ENCODE measurements around the gene SRP72. TPM values are rescaled to one million over a fixed set of nuclear protein-coding genes. Genes with fewer than 3 reads are reported as not detected.
"Not testable (repeated sequence)": the region's sequence is repeated elsewhere in the genome, so short reads cannot be mapped to it uniquely, and the experiment has no call there.

SRP72 gene
- total and polyA plus RNA-seq, 3 experiments from 2014 or later = 175 to 197 (median 190) TPM

DNA sequence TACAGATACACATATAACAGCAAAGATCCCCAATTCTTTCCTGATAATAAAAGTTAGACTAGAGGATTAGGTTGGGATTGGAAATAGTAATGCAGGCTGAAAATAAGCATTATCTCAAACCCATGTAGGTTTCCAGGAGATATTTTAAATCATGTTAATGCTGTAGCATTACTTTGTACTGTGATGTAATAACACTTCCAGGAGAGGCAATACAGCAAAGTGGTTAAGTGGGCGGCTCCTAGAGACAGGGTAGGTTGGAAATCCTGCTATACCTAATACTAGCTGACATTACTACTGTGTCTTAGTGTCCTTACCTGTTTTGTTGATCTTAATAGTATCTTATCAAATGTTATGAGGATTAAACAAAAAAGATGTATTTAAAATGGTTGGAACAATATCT is 21.7 kb upstream of the SRP72 start:
- H3K9me3 ChIP-seq (ENCODE audit: low read length) = no peaks in the 10 kb centered on the region
- peaks cover 0 to 1% of the 10 kb centered on the region in 2 donors for H3K27me3 Mint-ChIP-seq
- H3K27me3 ChIP-seq (ENCODE audit: insufficient read depth, low read length, poor library complexity, severe bottlenecking) = no peaks in the 10 kb centered on the region
- H3K4me1 Mint-ChIP-seq = peaks cover 2 to 18% (median 5%) of the 10 kb centered on the region in 3 donors
- H3K4me3 ChIP-seq (ENCODE audit: low read length) = no peak overlapping the region
- ChIA-PET CTCF (no interaction called here), POLR2A (no interaction called here)
- peaks cover 4% of the 10 kb centered on the region for H3K36me3 ChIP-seq (ENCODE audit: insufficient read depth, low read length)
- no peak overlapping the region for H3K27ac ChIP-seq (ENCODE audit: low read depth, low read length)
- no peaks in the 10 kb centered on the region for H3K4me1 ChIP-seq (ENCODE audit: insufficient read depth, low read length)
- H3K4me3 Mint-ChIP-seq = no peak overlapping the region
- no peak for DNase-seq
- peaks cover 9 to 45% (median 21%) of the 10 kb centered on the region in 3 donors for H3K36me3 Mint-ChIP-seq
- no peak overlapping the region for H3K27ac Mint-ChIP-seq
- no peaks in the 10 kb centered on the region for H3K9me3 Mint-ChIP-seq

DNA sequence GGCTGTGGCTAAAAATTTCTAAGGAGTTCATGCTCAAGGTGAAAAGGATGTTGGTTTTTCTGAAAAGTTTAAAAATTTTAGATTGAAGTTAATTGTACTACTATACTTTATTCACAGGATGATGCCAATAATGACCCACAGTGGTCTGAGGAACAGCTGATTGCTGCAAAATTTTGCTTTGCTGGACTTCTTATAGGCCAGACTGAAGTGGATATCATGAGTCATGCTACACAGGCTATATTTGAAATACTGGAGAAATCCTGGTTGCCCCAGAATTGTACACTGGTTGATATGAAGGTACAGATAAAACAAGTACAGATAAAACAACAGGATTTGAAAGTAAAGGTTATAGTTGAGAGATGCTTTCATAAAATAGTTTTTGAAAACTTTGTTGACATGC is 19.1 kb upstream of the SRP72 start:
- ChIA-PET POLR2A (no interaction called here), CTCF (no interaction called here)
- H3K4me1 ChIP-seq (ENCODE audit: insufficient read depth, low read length) = no peaks in the 10 kb centered on the region
- H3K36me3 ChIP-seq (ENCODE audit: insufficient read depth, low read length) = peaks cover 11% of the 10 kb centered on the region
- Mint-ChIP-seq H3K27me3 (peaks cover 0 to 1% of the 10 kb centered on the region in 2 donors), H3K27ac (no peak overlapping the region), H3K4me1 (peaks cover 0 to 5% (median 0%) of the 10 kb centered on the region in 3 donors), H3K9me3 (no peaks in the 10 kb centered on the region), H3K36me3 (peaks cover 9 to 52% (median 15%) of the 10 kb centered on the region in 3 donors), H3K4me3 (no peak overlapping the region)
- no peak for DNase-seq
- H3K9me3 ChIP-seq (ENCODE audit: low read length) = no peaks in the 10 kb centered on the region
- no peaks in the 10 kb centered on the region for H3K27me3 ChIP-seq (ENCODE audit: insufficient read depth, low read length, poor library complexity, severe bottlenecking)
- no peak overlapping the region for H3K4me3 ChIP-seq (ENCODE audit: low read length)
- no peak overlapping the region for H3K27ac ChIP-seq (ENCODE audit: low read depth, low read length)

DNA sequence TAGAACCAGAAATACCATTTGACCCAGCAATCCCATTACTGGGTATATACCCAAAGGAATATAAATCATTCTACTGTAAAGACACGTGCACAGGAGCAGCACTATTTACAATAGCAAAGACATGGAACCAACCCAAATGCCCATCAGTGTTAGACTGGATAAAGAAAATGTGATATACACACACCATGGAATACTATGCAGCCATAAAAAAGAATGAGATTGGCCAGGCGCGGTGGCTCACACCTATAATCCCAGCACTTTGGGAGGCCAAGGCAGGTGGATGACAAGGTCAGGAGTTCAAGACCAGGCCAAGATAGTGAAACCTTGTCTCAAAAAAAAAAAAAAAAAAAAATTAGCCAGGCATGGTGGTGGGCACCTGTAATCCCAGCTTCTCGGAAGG is 17.9 kb upstream of the SRP72 start:
- H3K4me3 ChIP-seq (ENCODE audit: low read length); H3K27me3 Mint-ChIP-seq; H3K4me1 ChIP-seq (ENCODE audit: insufficient read depth, low read length); H3K27ac ChIP-seq (ENCODE audit: low read depth, low read length); H3K4me3 Mint-ChIP-seq; H3K27me3 ChIP-seq (ENCODE audit: insufficient read depth, low read length, poor library complexity, severe bottlenecking); CTCF ChIA-PET; H3K9me3 Mint-ChIP-seq; H3K9me3 ChIP-seq (ENCODE audit: low read length); H3K4me1 Mint-ChIP-seq; DNase-seq; H3K27ac Mint-ChIP-seq; POLR2A ChIA-PET: not testable (repeated sequence)
- peaks cover 11% of the 10 kb centered on the region for H3K36me3 ChIP-seq (ENCODE audit: insufficient read depth, low read length)
- H3K36me3 Mint-ChIP-seq = peaks cover 9 to 56% (median 20%) of the 10 kb centered on the region in 3 donors

DNA sequence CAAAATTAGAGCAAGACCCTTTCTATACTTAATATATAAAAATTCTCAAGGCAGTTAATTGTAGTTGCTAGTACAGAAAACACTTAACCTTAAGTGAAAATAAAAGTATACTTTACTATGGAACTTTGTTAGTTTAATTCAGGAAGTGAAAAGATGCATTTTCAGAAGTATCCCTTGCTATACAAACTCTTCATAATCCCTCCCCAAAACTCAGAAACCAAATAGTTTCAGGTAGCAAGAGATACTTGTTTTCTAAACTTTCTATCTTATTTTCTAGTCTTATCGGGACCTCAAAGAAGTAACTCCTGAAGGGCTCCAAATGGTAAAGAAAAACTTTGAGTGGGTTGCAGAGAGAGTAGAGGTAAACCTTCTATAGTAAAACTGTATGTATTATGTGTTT is 17.1 kb upstream of the SRP72 start:
- Mint-ChIP-seq H3K4me3 (no peak overlapping the region), H3K4me1 (peaks cover 0 to 5% (median 0%) of the 10 kb centered on the region in 3 donors), H3K27me3 (peaks cover 0 to 1% of the 10 kb centered on the region in 2 donors), H3K27ac (no peak overlapping the region), H3K9me3 (no peaks in the 10 kb centered on the region), H3K36me3 (peaks cover 9 to 60% (median 18%) of the 10 kb centered on the region in 3 donors)
- no peak for DNase-seq
- H3K36me3 ChIP-seq (ENCODE audit: insufficient read depth, low read length) = peaks cover 11% of the 10 kb centered on the region
- H3K4me1 ChIP-seq (ENCODE audit: insufficient read depth, low read length) = no peaks in the 10 kb centered on the region
- H3K27ac ChIP-seq (ENCODE audit: low read depth, low read length) = no peak overlapping the region
- no peaks in the 10 kb centered on the region for H3K9me3 ChIP-seq (ENCODE audit: low read length)
- no peak overlapping the region for H3K4me3 ChIP-seq (ENCODE audit: low read length)
- H3K27me3 ChIP-seq (ENCODE audit: insufficient read depth, low read length, poor library complexity, severe bottlenecking) = no peaks in the 10 kb centered on the region
- ChIA-PET POLR2A (no interaction called here), CTCF (no interaction called here)

DNA sequence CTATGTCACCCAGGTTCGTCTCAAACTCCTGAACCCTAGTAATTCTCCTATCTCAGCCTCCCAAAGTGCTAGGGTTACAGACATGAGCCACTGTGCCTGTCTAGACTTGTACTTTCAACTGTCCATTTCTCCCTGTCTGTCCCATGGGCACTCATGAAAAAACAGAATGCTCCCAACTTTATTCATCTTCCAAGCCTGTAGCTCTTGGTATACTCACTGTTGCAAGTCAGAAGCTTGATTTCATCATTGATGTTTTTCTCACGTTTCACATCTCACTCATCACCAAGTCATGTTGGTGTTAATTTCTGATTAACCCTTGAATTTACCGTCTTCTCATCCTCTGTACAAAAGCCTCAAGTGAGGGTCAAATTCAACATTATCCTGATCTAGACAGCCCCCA is 7.3 kb upstream of the SRP72 start:
- no peak overlapping the region for H3K4me3 Mint-ChIP-seq
- H3K36me3 Mint-ChIP-seq = peaks cover 4 to 53% (median 10%) of the 10 kb centered on the region in 3 donors
- peaks cover 8% of the 10 kb centered on the region for H3K36me3 ChIP-seq (ENCODE audit: insufficient read depth, low read length)
- H3K27ac ChIP-seq (ENCODE audit: low read depth, low read length) = no peak overlapping the region
- ChIA-PET CTCF (interaction anchor here (1.2 to 1.6 kb wide), 3 partner anchors 24 to 37 kb away, joined by 3 to 4 read pairs (median 4); partner anchors contain the start of genes PAICS and PPAT), POLR2A (interaction anchor here (1.4 kb wide), 1 partner anchor 24 kb away, joined by 8 read pairs; the partner anchor contains the start of gene PAICS)
- H3K9me3 Mint-ChIP-seq = no peaks in the 10 kb centered on the region
- H3K4me3 ChIP-seq (ENCODE audit: low read length) = no peak overlapping the region
- peaks cover 17 to 26% (median 22%) of the 10 kb centered on the region in 3 donors for H3K4me1 Mint-ChIP-seq
- peak overlapping the region in 1 of 8 donors; percentile 1 for H3K27ac Mint-ChIP-seq
- no peaks in the 10 kb centered on the region for H3K9me3 ChIP-seq (ENCODE audit: low read length)
- peaks cover 11% of the 10 kb centered on the region for H3K4me1 ChIP-seq (ENCODE audit: insufficient read depth, low read length)
- H3K27me3 Mint-ChIP-seq = no peaks in the 10 kb centered on the region
- H3K27me3 ChIP-seq (ENCODE audit: insufficient read depth, low read length, poor library complexity, severe bottlenecking) = no peaks in the 10 kb centered on the region
- DNase-seq = no peak

DNA sequence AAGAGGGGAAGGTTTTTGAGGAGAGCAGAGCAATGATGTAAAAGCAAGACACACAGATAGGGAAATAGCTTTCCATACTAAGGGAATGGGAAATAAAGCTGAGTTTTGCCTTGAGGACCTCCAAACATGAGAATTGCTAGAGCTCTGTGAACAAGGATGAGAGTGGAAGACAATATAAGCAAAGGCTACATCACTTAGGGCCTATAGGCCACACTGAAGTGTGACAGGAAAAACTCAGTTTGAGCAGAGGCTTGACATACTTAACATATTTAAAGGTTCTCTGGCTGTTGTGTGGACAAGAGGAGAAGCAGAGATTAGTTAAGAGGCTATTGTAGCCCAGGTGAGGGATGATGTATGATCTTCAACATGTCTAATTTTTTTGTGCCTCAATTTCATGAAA is 5.3 kb upstream of the SRP72 start:
- H3K36me3 ChIP-seq (ENCODE audit: insufficient read depth, low read length) = peaks cover 8% of the 10 kb centered on the region

DNA sequence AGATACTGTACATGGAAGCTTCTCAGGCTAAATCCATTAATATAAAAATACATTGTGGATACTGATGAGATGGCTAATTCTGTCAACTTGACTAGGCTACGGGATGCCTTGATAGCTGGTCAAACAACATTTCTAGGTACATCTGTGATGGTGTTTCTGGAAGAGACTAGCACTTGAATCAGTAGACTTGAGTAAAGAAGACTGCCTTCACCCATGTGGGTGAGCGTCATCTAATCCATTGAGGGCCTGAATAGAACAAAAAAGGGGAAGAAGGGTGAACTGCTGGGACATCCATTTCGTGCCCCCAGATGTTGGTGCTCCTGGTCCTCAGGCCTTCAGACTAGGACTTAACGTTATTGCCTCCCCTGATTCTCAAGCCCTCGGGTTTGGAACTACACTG is 3.7 kb upstream of the SRP72 start:
- Mint-ChIP-seq H3K4me1 (peaks cover 44 to 60% (median 55%) of the 10 kb centered on the region in 3 donors), H3K4me3 (no peak overlapping the region)

More for the DNA sequence above, 5.3 kb upstream of the SRP72 start:
- Mint-ChIP-seq H3K4me3 (peak overlapping the region in 1 of 7 donors; percentile 56), H3K36me3 (peaks cover 4 to 47% (median 10%) of the 10 kb centered on the region in 3 donors), H3K9me3 (no peaks in the 10 kb centered on the region), H3K4me1 (peaks cover 33 to 47% (median 43%) of the 10 kb centered on the region in 3 donors), H3K27ac (peak overlapping the region in 3 of 8 donors; percentile 10 to 75 (median 18)), H3K27me3 (no peaks in the 10 kb centered on the region)
- H3K9me3 ChIP-seq (ENCODE audit: low read length) = no peaks in the 10 kb centered on the region
- H3K27ac ChIP-seq (ENCODE audit: low read depth, low read length) = no peak overlapping the region
- H3K4me1 ChIP-seq (ENCODE audit: insufficient read depth, low read length) = peaks cover 26% of the 10 kb centered on the region
- ChIA-PET POLR2A (no interaction called here), CTCF (no interaction called here)
- no peak for DNase-seq
- H3K27me3 ChIP-seq (ENCODE audit: insufficient read depth, low read length, poor library complexity, severe bottlenecking) = no peaks in the 10 kb centered on the region
- H3K4me3 ChIP-seq (ENCODE audit: low read length) = no peak overlapping the region

DNA sequence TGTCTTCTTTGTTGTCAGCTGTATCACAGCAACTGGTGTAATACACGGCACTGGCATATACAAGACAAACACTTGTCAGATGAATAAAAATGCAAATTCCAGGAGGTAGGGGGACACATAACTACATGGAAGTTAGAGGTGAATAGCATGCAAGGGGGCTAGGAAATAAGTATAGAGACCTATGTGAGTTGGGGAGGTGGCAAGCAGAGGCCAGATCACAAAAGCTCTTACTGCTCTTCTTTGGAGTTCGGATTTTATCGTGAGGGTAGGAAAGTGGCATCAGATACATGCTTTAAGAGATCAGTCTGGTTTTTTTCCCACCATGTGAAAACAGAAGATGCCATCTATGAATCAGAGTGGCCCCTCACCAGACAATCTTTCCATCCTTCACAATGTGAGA is 2.8 kb upstream of the SRP72 start:
- CTCF ChIA-PET = interaction anchor here (1.5 kb wide), 1 partner anchor 29 kb away, joined by 4 read pairs; the partner anchor contains the start of gene PAICS
- H3K27me3 Mint-ChIP-seq = no peaks in the 10 kb centered on the region
- H3K4me3 Mint-ChIP-seq = peak overlapping the region in 4 of 7 donors; percentile 0 to 98 (median 38)
- no peak overlapping the region for H3K4me3 ChIP-seq (ENCODE audit: low read length)
- H3K27ac ChIP-seq (ENCODE audit: low read depth, low read length) = no peak overlapping the region
- H3K36me3 ChIP-seq (ENCODE audit: insufficient read depth, low read length) = peaks cover 8% of the 10 kb centered on the region
- peaks cover 52 to 68% (median 64%) of the 10 kb centered on the region in 3 donors for H3K4me1 Mint-ChIP-seq
- no peak for DNase-seq
- H3K4me1 ChIP-seq (ENCODE audit: insufficient read depth, low read length) = peaks cover 40% of the 10 kb centered on the region
- no peaks in the 10 kb centered on the region for H3K9me3 Mint-ChIP-seq
- peaks cover 4 to 47% (median 9%) of the 10 kb centered on the region in 3 donors for H3K36me3 Mint-ChIP-seq
- POLR2A ChIA-PET = interaction anchor here (5.1 kb wide), 1 partner anchor 29 kb away, joined by 46 read pairs; the partner anchor contains the start of genes PAICS and PPAT
- no peaks in the 10 kb centered on the region for H3K27me3 ChIP-seq (ENCODE audit: insufficient read depth, low read length, poor library complexity, severe bottlenecking)
- peak overlapping the region in 2 of 8 donors; percentile 39 to 61 for H3K27ac Mint-ChIP-seq
- H3K9me3 ChIP-seq (ENCODE audit: low read length) = no peaks in the 10 kb centered on the region

More for the DNA sequence above, 3.7 kb upstream of the SRP72 start:
- H3K4me1 ChIP-seq (ENCODE audit: insufficient read depth, low read length) = peaks cover 32% of the 10 kb centered on the region
- no peaks in the 10 kb centered on the region for H3K27me3 ChIP-seq (ENCODE audit: insufficient read depth, low read length, poor library complexity, severe bottlenecking)
- ChIA-PET CTCF (interaction anchor here (1.5 kb wide), 1 partner anchor 28 kb away, joined by 4 read pairs; the partner anchor contains the start of gene PAICS), POLR2A (no interaction called here)
- H3K9me3 Mint-ChIP-seq = no peaks in the 10 kb centered on the region
- H3K36me3 Mint-ChIP-seq = peaks cover 4 to 52% (median 10%) of the 10 kb centered on the region in 3 donors
- H3K4me3 ChIP-seq (ENCODE audit: low read length) = no peak overlapping the region
- no peaks in the 10 kb centered on the region for H3K27me3 Mint-ChIP-seq
- H3K27ac ChIP-seq (ENCODE audit: low read depth, low read length) = no peak overlapping the region
- DNase-seq = no peak
- peaks cover 8% of the 10 kb centered on the region for H3K36me3 ChIP-seq (ENCODE audit: insufficient read depth, low read length)
- H3K27ac Mint-ChIP-seq = peak overlapping the region in 1 of 8 donors; percentile 21
- H3K9me3 ChIP-seq (ENCODE audit: low read length) = no peaks in the 10 kb centered on the region

All from CD8-positive, alpha-beta memory T cell (primary cell).